ENCODE measurements around the gene XYLT2.

GRCh38 chr17:50345432-50346312, at the start of gene XYLT2:
- TF ChIP-seq CTCF (IDR thresholded peaks at IDR 0.05) (no peak), POLR2A (IDR thresholded peaks at IDR 0.05) (peak; percentile 46)

All from right lobe of liver (tissue), 4 donors.